Esophagus muscularis mucosa (tissue), 4 donors: ENCODE measurements around the gene CDH20. TPM values are rescaled to one million over a fixed set of nuclear protein-coding genes. Genes with fewer than 3 reads are reported as not detected.

Source experiments
- DNase-seq: peaks from one replicate; pipeline ENCODE4 v3.0.0-alpha.2; 2017; ENCODE audit errors: extremely low spot score
- H3K27ac ChIP-seq, 4 donors: fragments of 200-600 bp; sonication (generic); replicated peaks in 1 of 4; 1 replicate in 3 of 4; 2 replicates in 1 of 4; pipeline ENCODE4 v1.5.1; 2016 to 2019; ENCODE audit warnings: mild to moderate bottlenecking in 1 of 4
- H3K27me3 ChIP-seq, 4 donors: fragments of 200-600 bp; sonication (generic); one replicate each; pipeline versions ENCODE4 v1.5.1 to v1.6.0; 2016 to 2019
- H3K36me3 ChIP-seq, 4 donors: fragments of 200-600 bp; sonication (generic); one replicate each; pipeline ENCODE4 v1.5.1; 2016 to 2019
- H3K4me1 ChIP-seq, 4 donors: fragments of 200-600 bp; sonication (generic); one replicate each; pipeline ENCODE4 v1.5.1; 2016 to 2019
- H3K4me3 ChIP-seq, 4 donors: fragments of 200-600 bp; sonication (generic); 1 replicate in 2 of 4; 2 replicates in 2 of 4; pipeline ENCODE4 v1.5.1; 2016 to 2019; ENCODE audit warnings: mild to moderate bottlenecking in 4 of 4, moderate library complexity in 1 of 4
- H3K9me3 ChIP-seq, 4 donors: fragments of 200-600 bp; sonication (generic); 1 replicate in 3 of 4; 2 replicates in 1 of 4; pipeline ENCODE4 v1.5.1; 2016 to 2019
- EP300 ChIP-seq: sonication (generic); formaldehyde crosslinking; IDR thresholded peaks from one replicate; pipeline ENCODE4 v1.6.1; 2017; ENCODE audit warnings: antibody characterized with exemption
- POLR2A ChIP-seq: fragments of 450-650 bp; IDR thresholded peaks from one replicate; pipeline ENCODE4 v1.6.1; 2017; ENCODE audit warnings: antibody characterized with exemption, moderate library complexity, mild to moderate bottlenecking, low read depth
- POLR2AphosphoS5 ChIP-seq, 2 donors: sonication (generic); formaldehyde crosslinking; IDR thresholded peaks; one replicate each; pipeline ENCODE4 v1.6.1; 2017; ENCODE audit warnings: antibody characterized with exemption in 2 of 2
- WGBS: methylation state at CpG from one replicate; pipeline ENCODE4 v1.1.5; 2018; 5-methylcytosine and 5-hydroxymethylcytosine counted together
- intact Hi-C: fragments of 100-400 bp; cut with DNase I; formaldehyde crosslinking; loops from one replicate; pipeline ENCODE4 v1.15.1; 2023
- total RNA-seq, 4 donors: library from RNA; depleted of rRNA; stranded (reverse); fragments of >200 nt; gene quantifications; one replicate each; pipeline versions ENCODE4 v1.1.0 to v1.2.1, GENCODE V29; 2016
- TF ChIP-seq, protein P1 (sequence below), 3 experiments: fragments of 200-600 bp in 2 of 3; fragments of 450-650 bp in 1 of 3; sonication (generic) in 2 of 3; IDR thresholded peaks; one replicate each; pipeline ENCODE4 v1.5.1; 2017 to 2019; ENCODE audit warnings: antibody characterized with exemption in 3 of 3, mild to moderate bottlenecking in 2 of 3, moderate library complexity in 1 of 3

The CDH20 gene
- total RNA-seq, 4 donors from 2014 or later = 0.06 to 0.99 (median 0.27) TPM

DNA sequence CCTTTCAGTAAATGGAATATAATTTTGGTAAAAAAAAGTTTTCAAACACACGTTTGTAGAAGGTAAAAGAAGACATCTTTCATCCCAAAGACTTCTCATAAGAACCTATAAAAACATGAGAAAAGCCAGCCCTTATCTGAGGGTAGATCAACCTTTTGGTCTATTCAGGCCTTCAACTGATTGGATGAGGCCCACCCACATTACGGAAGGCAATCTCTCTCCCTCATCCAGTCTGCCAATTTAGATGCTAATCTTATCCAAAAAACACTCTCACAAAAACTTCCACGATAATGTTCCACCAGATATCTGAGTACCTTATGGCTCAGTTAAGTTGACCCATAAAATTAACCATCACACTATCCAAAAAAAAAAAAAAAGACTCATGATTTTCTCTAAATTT, 2.2 kb upstream of the CDH20 start:
- Histone ChIP-seq H3K4me1 (peaks cover 4 to 16% (median 14%) of the 10 kb centered on the region in 4 donors), H3K36me3 (no peaks in the 10 kb centered on the region), H3K27ac (no peak overlapping the region), H3K27me3 (peaks cover 0 to 29% (median 6%) of the 10 kb centered on the region in 4 donors), H3K9me3 (no peaks in the 10 kb centered on the region), H3K4me3 (no peak overlapping the region)
- 84% methylated on average over 3 of the region's 3 CpGs for whole genome bisulfite sequencing
- TF ChIP-seq EP300 = no peak
- TF ChIP-seq POLR2AphosphoS5 (IDR thresholded peaks at IDR 0.05) = no peak
- TF ChIP-seq POLR2A = no peak
- TF ChIP-seq, protein P1, sequence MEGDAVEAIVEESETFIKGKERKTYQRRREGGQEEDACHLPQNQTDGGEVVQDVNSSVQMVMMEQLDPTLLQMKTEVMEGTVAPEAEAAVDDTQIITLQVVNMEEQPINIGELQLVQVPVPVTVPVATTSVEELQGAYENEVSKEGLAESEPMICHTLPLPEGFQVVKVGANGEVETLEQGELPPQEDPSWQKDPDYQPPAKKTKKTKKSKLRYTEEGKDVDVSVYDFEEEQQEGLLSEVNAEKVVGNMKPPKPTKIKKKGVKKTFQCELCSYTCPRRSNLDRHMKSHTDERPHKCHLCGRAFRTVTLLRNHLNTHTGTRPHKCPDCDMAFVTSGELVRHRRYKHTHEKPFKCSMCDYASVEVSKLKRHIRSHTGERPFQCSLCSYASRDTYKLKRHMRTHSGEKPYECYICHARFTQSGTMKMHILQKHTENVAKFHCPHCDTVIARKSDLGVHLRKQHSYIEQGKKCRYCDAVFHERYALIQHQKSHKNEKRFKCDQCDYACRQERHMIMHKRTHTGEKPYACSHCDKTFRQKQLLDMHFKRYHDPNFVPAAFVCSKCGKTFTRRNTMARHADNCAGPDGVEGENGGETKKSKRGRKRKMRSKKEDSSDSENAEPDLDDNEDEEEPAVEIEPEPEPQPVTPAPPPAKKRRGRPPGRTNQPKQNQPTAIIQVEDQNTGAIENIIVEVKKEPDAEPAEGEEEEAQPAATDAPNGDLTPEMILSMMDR (IDR thresholded peaks at IDR 0.05) = no peak
- intact Hi-C loops = no loop called here
- DNase-seq = no peak

GRCh38 chr18:61333746-61334490, 688 bp downstream of the CDH20 start:
- Histone ChIP-seq H3K27me3 (peaks cover 0 to 40% (median 6%) of the 10 kb centered on the region in 4 donors), H3K9me3 (no peaks in the 10 kb centered on the region), H3K4me3 (peak overlapping the region; percentile 34 to 51 (median 42)), H3K4me1 (peaks cover 4 to 16% (median 14%) of the 10 kb centered on the region in 4 donors), H3K36me3 (no peaks in the 10 kb centered on the region), H3K27ac (no peak overlapping the region)
- no peak for DNase-seq
- TF ChIP-seq, protein P1 (IDR thresholded peaks at IDR 0.05) = no peak
- 2% methylated on average over 11 of the region's 73 CpGs for WGBS
- intact Hi-C loops = no loop called here

GRCh38 chr18:61334491-61334850, 1.2 kb downstream of the CDH20 start:
- H3K27me3 ChIP-seq = peaks cover 0 to 40% (median 6%) of the 10 kb centered on the region in 4 donors
- no peaks in the 10 kb centered on the region for H3K36me3 ChIP-seq
- H3K4me3 ChIP-seq = peak overlapping the region; percentile 34 to 51 (median 42)
- no peaks in the 10 kb centered on the region for H3K9me3 ChIP-seq
- peaks cover 4 to 16% (median 14%) of the 10 kb centered on the region in 4 donors for H3K4me1 ChIP-seq
- 7% methylated on average over 13 of the region's 13 CpGs for WGBS
- TF ChIP-seq POLR2A = no peak
- TF ChIP-seq EP300 = no peak
- TF ChIP-seq, protein P1 (IDR thresholded peaks at IDR 0.05) = no peak
- TF ChIP-seq POLR2AphosphoS5 (IDR thresholded peaks at IDR 0.05) = no peak
- intact Hi-C loops = no loop called here
- H3K27ac ChIP-seq = no peak overlapping the region
- DNase-seq = no peak

DNA sequence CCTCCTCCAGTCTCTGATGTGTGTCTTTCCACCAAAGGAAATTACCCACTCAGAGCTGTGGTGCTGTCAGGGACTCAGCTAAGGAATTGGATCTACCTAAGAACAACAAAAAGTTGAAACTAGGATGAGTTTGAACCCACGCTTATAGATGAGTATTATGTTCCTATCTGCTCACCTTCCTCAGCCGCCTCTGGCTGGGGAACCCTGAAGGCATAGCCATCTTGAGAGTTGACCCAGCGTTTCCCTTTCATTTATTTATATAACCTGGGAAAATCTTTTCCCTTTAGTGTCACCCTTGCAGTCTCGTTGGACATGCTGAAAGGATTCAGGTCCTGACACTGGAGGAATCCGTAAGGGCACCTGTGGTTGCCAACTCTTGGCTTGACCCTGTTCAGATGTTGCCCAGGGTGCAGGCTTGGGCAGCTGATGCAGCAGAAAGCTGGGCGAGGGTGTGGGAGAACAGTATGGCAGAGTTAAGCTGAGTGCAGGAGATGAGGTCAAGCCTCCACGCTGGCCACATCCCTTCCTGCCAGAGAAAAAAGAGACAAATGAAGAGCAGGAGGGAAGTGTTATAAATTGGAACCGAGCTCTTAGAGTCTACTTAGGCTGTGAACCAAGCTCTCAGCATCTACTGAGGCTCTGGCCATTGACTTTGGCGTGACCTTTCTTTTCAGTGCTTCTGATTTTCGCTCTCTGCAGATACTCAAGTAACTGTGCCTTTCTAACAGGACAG, 1.9 kb downstream of the CDH20 start:
- Histone ChIP-seq H3K36me3 (no peaks in the 10 kb centered on the region), H3K27me3 (peaks cover 0 to 40% (median 6%) of the 10 kb centered on the region in 4 donors), H3K4me1 (peaks cover 4 to 16% (median 14%) of the 10 kb centered on the region in 4 donors), H3K9me3 (no peaks in the 10 kb centered on the region), H3K4me3 (peak overlapping the region in 1 of 4 donors; percentile 42), H3K27ac (no peak overlapping the region)
- intact Hi-C loops = no loop called here
- TF ChIP-seq POLR2A = no peak
- TF ChIP-seq POLR2AphosphoS5 (IDR thresholded peaks at IDR 0.05) = no peak
- TF ChIP-seq, protein P1 (IDR thresholded peaks at IDR 0.05) = no peak
- TF ChIP-seq EP300 = no peak
- WGBS = 57% methylated on average over 10 of the region's 10 CpGs
- DNase-seq = no peak
